ENCODE data around the gene ITPRIPL2.

The ITPRIPL2 gene

DNA sequence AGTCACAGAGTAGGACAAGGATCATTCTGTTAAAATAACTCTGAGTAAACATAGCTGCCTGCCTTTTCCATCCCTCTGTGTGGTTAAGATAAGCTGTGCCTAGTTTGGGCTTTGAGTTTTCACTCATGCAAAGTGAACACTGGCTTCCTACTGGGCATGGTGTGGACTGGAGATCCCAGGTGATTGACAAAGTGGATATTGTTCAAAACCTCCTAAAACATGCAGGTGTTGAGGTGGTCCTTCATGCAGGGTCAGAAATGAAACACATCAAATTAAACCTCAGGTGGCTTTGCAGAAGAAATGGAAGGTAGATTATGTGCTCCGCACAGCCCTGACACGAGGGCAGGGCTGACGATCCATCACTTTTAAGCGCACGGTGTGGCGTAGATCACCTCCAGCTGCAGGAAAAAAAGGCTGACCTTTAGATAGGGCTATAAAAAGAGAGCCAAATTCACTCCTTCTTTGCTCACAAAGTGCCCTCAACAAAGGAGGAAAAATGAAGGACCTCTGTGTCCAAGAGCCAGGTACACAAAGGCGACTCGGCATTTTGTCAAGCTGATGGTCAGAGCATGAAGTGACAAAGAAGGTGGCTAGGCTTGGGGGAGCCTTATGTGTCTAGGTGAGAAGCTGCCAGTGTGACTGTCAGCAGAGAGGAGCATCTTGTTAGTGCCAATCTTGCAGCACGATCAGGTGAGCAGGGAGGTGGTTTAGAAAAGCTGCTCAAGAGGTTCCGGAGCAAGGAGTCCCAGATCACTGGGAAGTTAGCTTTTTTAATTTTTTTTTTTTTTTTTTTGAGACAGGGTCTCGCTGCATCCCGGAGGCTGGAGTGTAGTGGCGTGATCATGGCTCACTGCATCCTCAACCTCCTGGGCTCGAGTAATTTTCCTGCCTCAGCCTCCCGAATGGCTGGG, 19.9 kb upstream of the ITPRIPL2 start:
- no peak for DNase-seq

DNA sequence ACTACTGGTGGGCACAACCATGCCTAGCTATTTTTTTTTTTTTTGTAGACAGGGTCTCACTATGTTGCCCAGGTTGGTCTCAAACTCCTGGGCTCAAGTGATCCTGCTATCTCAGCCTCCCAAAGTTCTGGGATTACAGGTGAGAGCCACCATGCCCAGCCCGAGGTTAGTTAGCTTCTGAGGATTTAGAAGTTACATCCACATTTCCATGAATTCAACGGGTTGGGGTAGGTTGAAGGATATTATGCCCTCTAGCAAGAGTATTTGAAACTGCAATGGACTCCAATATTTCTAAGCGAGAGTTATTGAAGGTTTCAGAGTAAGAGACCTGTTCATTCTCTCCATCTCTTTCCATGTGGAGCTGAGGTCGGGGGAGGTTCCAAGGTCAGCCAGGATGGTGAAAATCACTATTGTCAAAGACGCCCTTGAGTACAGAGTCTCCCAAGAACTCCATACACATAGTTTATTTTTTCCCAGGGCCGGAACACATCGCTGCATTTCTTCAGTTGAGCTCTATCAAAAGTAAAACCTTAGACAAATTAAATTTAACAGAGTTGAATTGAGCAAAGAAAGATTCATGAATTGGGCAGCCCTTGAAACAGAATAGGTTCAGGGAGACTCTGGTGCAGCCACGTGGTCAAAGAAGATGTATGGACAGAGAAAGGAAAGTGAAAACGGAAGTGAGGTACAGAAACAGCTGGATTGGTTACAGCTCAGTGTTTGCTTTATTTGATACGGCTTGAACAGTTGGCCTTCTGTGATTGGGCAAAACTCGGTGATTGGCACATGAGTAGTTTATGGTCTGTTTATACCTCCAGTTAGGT, 19.0 kb upstream of the ITPRIPL2 start:
- DNase-seq = peak; percentile 16

DNA sequence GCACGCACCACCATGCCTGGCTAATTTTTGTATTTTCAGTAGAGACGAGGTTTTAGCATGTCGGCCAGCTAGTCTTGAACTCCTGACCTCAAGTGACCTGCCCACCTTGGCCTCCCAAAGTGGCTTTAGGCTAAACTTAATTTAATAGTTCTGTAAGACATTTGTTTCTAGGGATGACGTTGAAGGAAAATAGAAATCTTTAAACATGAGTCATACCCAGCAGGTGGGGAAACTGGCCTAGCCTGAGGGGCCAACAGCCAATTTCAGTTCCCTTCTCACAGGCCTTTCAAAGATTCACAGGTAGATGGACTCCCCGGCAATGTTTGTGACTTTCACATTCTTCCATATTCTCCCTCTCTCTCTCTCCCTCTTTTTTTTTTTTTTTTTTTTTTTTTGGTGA, 18.1 kb upstream of the ITPRIPL2 start:
- no peak for DNase-seq

DNA sequence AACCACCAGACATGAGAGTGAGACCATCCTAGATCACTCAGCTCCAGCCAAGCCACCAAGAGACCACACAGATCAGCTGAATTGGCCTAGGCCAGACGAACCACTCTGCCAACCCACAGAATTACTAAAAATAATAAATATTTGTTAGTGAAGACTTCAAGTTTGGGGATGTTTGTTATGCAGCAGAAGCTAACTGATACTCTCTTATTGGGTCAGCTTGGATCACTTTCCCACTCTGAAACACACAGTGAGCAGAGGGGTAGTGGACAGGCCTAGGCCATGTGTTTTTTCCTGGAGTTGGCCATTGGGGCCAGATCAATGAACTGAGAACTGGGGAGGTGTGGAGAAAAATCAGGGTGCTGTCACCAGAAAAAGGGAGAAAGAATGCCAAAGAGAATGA, 15.6 kb upstream of the ITPRIPL2 start:
- no peak for DNase-seq

DNA sequence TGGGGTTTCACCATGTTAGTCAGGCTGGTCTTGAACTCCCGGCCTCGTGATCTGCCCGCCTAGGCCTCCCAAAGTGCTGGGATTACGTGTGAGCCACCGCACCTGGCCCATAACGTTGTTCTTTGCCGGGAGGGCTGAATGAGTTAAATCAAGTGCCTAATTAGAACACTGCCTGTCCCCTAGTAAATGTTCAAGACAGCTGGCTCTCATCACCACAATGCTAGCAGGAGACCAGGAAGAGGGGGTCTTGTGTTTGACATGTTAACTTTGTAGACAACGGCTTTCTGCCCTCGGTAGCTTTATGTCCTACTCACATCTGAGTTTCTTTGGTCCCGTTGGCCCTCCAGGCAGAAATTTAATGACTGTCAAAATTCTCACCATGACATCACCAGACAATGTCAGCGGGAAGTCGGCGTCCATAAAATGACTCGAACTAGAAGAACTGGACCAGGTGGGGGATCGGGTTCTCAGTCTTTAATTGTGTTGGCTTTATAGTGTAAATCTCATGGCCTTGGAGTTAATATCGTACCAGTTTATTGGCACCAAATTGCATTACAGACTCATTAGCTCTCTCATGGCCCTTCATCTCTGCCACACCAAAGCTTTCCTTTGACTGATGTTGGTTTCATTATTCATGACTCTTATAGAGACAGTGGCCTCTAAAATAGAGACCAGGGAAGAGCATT, 11.4 kb upstream of the ITPRIPL2 start:
- DNase-seq = no peak

DNA sequence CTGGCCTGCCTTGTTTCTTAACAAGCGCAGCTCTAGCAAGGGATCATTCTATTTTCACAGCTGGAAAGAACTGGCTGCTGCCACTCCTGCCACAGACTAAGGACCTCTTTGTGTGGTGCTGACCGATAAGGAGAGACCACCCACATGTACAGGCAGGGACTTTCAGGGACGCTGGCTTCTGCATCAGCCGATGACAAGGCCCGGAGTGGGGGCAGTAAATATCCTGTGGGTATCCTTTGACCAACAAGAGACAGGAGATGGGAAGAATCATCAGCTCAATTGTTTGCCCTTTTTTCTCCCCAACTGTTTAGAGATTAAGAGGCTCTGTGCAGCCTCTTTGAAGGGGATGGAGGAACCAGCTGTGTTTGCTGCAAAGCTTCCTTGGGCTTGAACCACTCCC, 9.2 kb upstream of the ITPRIPL2 start:
- DNase-seq = no peak

DNA sequence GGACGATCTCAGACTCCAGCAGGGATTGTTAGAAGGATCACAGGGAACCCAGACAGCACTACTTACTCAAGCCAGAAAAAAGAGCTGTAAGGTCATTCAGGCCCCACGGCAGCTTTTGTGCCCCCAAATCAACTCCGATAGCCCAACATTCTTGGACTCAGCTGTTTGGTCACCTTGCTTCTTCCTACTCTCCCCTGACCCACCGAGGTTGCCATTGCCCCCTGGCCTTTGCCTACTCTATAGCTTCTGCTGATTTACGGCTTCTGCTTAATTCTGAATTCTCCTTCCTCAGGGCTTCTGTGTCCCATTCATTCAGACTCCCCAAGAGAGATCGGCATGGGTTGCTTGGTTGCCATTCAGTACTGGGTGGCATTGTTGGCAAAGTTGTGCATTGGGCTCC, 8.6 kb upstream of the ITPRIPL2 start:
- no peak for DNase-seq

DNA sequence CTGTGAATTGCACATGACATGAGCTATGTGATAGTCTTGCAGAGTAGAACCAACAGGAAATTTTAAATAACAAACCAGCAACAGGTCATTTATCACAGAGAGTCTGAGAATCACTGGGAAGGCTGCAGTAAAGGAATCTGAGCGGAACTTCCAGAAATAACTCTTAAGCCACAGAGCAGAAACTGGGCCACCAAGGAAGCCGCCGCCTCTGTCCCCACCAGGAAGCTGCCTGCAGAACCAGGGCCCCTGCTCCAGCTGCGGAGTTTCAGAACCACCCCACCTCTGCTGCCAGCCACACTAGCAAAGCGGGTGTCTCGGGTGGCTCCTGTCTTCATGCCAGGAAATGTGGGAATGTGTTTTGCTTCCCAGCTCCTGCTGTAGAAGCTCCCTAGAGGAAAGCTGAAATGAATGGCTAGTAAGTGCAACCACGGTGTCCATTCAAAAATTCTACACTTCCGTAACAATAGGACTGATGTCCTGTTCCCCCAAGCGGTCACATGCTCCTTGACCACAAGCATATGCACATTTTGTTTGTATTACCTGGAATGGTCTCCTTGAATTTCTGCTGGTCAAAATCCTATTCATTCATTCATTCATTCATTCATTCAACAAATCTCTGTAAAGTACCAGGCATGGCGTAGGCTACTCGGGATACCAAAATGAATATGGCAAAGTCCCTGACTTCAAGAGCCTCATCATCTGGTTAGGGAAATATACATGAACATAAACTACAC, 7.7 kb upstream of the ITPRIPL2 start:
- DNase-seq = no peak

DNA sequence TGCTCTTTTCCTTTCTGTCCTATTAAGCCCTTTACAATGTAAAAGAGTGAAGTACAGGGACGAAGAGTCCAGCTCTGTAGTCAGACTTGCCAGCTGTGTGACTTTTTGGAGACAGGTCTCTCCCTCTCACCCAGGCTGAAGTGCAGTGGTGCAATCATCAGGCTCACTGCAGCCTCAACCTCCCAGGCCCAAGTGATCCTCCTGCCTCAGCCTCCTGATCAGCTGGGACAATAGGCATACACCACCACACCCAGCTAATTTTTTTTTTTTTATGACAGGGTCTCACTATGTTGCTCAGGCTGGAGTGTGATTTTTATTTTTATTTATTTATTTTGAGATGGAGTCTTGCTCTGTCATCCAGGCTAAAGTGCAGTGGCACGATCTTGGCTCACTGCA, 7.1 kb upstream of the ITPRIPL2 start:
- no peak for DNase-seq

DNA sequence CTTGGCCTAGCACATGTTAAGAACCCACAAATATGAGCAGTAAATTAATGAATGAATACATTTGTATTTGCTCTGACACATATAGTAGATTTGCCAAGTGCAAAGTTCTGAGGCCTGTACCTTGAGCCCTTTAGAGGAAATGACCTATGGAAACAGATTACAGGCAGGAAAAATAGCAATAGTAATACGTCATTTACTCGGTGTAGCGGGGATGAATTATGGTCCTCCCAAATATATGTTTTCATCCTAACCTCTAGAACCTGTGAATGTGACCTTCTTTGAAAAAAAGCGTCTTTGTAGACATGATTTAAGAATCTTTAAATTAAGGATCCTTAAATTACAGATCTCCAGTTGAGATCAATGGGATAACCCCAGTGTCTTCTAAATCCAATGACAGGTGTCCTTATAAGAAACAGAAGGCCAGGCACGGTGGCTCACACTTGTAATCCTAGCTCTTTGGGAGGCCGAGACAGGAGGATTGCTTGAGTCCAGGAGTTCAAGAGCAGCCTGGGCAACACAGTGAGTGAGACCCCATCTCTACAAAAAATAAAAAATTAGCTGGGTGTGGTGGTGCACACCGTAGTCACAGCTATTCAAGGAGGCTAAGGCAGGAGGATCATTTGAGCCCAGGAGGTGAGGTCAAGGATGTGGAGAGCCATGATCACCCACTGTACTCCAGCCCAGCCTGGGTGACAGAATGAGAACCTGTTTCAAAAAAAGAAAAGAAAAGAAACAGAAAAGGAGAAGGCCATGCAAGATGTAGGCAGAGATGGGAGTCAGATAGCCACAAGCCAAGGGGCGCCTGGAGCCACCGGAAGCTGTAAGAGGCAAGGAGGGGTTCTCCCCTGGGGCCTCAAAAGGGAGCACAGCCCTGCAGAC, 5.1 kb upstream of the ITPRIPL2 start:
- DNase-seq = no peak

DNA sequence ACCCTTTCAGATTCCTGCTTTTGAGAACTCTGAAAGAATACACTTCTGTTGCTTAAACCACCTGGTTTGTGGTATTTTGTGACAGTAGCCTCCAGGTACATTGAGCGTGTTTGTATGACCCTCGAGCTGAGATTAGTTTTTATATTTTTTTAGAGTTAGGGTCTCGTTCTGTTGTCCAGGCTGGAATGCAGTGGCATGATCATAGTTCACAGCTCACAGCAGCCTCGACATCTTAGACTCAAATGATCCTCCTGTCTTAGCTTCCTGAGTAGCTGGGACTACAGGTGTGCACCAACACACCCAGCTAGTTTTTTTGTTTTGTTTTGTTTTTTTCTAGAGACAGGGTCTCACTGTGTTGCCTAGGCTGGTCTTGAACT, 4.5 kb upstream of the ITPRIPL2 start:
- no peak for DNase-seq

DNA sequence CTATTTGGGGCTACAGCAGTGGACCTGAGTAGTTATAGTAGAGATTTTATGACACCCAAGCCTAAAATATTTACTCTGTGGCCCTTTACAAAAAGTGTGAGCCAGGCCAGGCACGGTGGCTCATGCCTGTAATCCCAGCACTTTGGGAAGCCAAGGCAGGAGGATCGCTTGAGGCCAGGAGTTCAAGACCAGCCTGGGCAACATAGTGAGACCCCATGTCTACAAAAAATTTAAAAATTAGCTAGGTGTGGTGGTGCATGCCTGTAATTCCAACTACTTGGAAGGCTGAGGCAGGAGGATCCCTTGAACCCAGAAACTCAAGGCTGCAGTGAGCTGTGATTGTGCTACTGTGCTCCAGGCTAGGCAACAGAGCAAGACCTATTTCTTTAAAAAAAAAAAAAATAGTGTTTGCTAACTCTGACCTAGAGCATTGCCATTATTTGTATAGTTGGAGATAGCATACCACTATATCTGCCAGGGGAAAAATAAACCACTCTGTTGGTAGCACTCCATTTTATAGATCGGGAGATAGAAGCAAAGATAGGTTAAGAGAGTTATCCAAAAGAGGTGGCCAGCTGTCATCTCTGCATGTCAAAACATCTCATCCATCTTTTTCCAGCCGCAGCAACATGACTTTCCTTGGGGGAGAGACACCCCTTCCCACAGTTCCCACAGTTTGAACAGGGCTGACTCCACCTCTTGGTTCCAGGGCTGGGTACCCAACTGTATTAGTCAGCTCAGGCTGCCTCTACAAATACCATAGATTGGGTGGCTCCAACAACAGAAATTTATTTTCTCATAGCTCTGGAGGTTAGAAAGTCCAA, 3.0 kb upstream of the ITPRIPL2 start:
- DNase-seq = no peak

DNA sequence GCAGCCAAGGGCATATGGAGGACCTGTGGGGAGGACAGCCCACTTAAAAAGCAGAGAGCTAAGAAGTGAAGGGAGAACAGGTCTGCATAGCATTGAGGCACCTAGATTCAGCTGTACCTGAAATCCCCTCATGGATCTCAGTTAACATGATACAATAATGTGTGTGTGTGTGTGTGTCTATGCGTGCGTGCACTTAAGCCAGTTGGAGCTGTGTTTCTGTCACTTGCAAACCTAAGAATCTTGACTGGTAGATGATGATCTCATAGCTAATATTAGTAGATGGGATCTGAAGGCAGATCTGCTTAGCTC, 1.7 kb upstream of the ITPRIPL2 start:
- no peak for DNase-seq

DNA sequence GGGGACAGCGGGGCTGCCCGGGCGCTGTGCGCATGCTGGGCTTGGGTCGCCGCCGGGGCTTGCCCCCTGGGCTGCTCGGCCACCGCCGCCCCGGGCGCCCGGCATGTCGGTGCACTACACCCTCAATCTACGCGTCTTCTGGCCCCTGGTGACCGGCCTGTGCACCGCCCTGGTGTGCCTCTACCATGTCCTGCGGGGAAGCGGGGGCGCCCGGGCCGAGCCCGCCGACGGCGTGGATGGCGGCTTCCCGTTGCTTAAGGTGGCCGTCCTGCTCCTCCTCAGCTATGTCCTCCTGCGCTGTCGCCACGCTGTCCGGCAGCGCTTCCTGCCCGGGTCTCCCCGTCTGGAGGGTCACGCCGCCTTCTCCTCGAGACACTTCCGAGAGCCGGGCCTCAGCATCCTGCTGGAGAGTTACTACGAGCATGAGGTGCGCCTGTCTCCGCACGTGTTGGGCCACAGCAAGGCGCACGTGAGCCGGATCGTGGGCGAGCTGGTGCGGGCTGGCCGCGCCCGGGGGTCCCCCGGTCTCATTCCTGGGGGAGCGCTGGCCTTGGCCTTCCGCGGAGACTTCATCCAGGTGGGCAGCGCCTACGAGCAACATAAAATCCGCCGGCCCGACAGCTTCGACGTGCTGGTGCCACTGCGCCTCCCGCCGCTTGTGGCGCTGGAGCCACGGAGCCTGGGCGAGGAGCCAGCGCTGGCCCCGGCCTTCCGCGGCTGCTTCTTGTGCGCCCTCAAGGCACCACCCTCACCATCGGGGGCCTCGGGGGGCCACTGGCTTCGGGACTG, 789 bp downstream of the ITPRIPL2 start:
- DNase-seq = no peak

DNA sequence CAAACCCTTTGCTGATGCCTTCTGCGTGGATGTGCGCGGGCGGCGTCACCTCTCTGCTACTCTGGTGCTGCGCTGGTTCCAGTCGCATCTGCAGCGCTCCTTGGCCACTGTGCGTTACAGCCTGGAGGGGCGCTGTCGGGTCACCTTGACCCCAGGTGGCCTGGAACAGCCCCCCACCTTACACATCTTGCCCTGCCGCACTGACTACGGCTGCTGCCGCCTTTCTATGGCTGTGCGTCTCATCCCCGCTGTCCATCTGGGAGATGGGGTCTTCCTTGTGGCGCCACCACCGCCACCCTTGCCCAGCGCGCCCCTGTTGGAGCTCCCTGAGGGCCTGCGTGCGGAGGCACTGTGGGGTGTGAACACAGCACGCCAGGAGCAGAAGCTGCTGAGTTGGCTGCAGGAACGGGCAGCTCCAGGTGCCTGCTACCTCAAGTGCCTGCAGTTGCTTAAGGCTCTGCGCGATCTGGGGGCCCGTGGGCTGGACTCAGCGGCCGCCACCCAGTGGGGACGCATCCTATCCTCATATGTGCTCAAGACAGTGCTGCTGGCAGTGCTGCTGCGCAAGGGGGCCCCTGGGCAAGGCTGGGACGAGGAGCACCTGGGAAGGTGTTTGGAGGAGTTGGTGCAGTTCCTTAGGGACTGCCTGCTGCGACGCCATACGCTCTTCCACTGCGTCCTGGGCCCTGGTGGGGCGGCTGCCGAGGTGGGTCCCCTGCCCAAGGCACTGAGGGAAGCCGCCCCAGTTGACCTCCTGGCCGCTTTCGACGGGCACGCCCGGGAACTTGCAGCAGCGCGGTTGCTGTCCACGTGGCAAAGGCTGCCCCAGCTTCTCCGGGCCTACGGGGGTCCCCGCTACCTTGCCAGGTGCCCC, 1.6 kb downstream of the ITPRIPL2 start:
- no peak for DNase-seq

DNA sequence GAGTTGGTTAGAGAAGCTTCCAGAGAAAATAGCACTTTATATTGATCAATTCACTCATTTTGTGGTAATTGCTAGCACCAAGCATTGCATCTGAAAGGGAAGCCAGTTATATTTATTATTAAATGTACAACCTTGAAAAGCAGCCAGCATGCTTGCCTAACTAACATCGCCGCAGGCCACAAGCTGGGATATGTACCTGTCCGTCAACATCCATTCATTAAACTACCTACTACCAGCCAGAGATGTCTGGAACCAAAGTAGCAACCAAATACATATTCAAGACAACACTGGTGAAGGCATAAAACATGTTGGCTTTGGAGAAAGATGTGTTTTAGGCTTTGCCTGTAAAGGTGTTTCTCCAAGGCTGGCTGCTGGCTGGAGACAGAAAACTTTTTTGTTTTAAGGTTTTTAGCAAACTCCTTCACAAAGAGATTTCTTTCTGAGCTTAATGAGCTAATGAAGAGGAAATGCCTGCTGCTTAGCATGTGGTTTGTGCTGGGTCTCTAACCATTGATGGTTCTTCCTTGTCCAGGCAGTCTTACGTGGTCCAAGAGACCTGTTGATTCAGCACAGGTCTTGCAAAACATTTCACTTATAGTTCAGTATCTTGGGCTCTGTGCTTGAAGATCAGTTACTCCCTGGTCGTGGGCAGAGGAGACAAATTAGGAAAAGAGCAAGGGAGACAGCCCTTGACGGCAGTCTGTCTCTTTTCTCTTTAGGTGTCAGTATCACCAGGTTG, 3.1 kb downstream of the ITPRIPL2 start:
- DNase-seq = no peak

DNA sequence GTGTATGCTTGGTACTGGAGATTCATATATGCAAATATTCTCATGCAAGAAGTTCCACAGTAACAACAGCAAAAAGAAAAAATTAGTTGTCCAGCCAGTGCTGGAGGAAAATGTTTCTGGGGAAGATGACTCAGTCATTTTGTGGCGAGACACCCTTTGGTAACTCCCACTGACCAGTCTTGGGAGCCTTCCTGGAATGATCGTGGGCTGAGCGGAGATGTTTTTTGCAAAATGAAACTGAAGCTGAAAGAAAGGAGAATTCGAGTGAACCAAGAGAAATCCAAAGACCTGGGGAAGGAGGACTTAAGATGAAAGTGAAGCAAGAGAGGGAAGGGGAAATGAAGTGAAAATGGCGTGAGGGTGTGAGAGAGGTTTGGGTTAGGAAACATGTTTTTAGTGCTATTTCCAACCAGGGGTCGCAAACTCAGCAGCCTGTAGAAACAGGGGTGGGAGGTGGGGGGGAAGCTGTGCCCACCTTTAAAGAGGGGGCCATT, 5.2 kb downstream of the ITPRIPL2 start:
- no peak for DNase-seq

DNA sequence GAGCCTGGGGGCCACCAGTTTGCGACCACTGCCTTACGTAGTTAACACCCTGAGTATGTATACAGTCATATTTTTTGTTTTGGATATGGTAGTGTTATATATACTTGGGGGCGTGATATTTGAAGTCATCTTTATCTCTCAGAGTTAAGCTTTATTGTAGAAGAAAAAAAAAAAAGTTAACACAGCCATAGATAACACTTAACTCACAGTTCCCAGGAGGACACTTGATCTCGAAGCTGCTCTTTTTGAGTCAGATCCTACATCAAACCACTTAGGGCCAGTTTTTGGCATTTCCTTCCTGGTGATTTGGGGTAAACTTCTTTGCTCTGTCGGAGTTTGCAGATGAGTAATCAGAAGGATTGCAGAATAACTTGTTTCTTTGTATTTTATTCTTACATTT, 5.8 kb downstream of the ITPRIPL2 start:
- DNase-seq = no peak

All from CD4-positive, alpha-beta T cell treated with Interleukin-17A for 1 hour (primary cell).